GM21447 (cell line): ENCODE results near the gene SPATA21.
A peak's percentile ranks its signal among the peaks of the same experiment; 100 is the strongest.

Experiments used
- ATAC-seq: cut with Tn5 transposase; IDR thresholded peaks from one replicate; pipeline ENCODE4 v1.9.1; 2021; ENCODE audit not compliant: unreplicated experiment

Gene SPATA21

GRCh38 chr1:16351994-16352841, 85.0 kb downstream of the SPATA21 start, which contains the start of gene FBXO42:
FBXO42 (minus strand) TSS chr1:16352480; CDS start chr1:16315418, 37,062 bp downstream.
- peak; percentile 82 for ATAC-seq

- ATAC-seq, result no peak
Observed at GRCh38 chr1:16351456-16351993, 85.7 kb downstream of the SPATA21 start.

GRCh38 chr1:16349847-16350406, 87.3 kb downstream of the SPATA21 start:
- ATAC-seq, result no peak
